GM12878 (cell line): ENCODE data around the gene RILPL2. TPM values are rescaled to one million over a fixed set of nuclear protein-coding genes. Genes with fewer than 3 reads are reported as not detected.

Experiments
- BHLHE40 ChIP-seq, 2 experiments: fragments of 450-650 bp in 1 of 2; IDR thresholded peaks; 2 replicates each; pipeline ENCODE4 v1.6.1; 2011 to 2017; ENCODE audit warnings: low read depth in 2 of 2, borderline replicate concordance in 1 of 2, improper control_type of control experiment in 1 of 2, low read length in 1 of 2, mild to moderate bottlenecking in 1 of 2
- HDAC6 ChIP-seq: fragments of 200-600 bp; sonication (generic); IDR thresholded peaks from one replicate; pipeline ENCODE4 v1.8.0; 2017; ENCODE audit warnings: antibody characterized with exemption; ENCODE audit not compliant: unreplicated experiment
- IRF4 ChIP-seq: IDR thresholded peaks from 2 replicates; pipeline ENCODE4 v1.6.1; 2011; ENCODE audit warnings: low read depth, low read length
- KLF5 ChIP-seq: fragments of 450-650 bp; IDR thresholded peaks from 2 replicates; pipeline ENCODE4 v1.6.1; 2014; ENCODE audit warnings: mild to moderate bottlenecking; ENCODE audit not compliant: partially characterized antibody
- MYB ChIP-seq: fragments of 150-350 bp; IDR thresholded peaks from 2 replicates; pipeline ENCODE4 v1.6.1; 2014; ENCODE audit warnings: mild to moderate bottlenecking, low read depth, low read length, borderline replicate concordance
- NFIC ChIP-seq: IDR thresholded peaks from 2 replicates; pipeline ENCODE4 v1.6.1; 2012; ENCODE audit warnings: low read depth, mild to moderate bottlenecking, inconsistent platforms, low read length, moderate library complexity
- NFYA ChIP-seq: IDR thresholded peaks from 2 replicates; pipeline ENCODE4 v1.6.1; 2011; ENCODE audit warnings: low read depth, mild to moderate bottlenecking, low read length, improper control_type of control experiment, borderline replicate concordance
- NR2F1 ChIP-seq: fragments of 450-650 bp; conservative IDR thresholded peaks from 2 replicates; pipeline ENCODE4 v1.6.1; 2017; ENCODE audit warnings: mild to moderate bottlenecking
- PBX3 ChIP-seq: IDR thresholded peaks from 2 replicates; pipeline ENCODE4 v1.6.1; 2011; ENCODE audit warnings: mild to moderate bottlenecking, low read depth, low read length, moderate library complexity; ENCODE audit not compliant: insufficient replicate concordance
- RAD51 ChIP-seq: fragments of 450-650 bp; IDR thresholded peaks from 2 replicates; pipeline ENCODE4 v1.6.1; 2016; ENCODE audit warnings: moderate library complexity, mild to moderate bottlenecking, inconsistent platforms
- RFX5 ChIP-seq: IDR thresholded peaks from 2 replicates; pipeline ENCODE4 v1.6.1; 2011; ENCODE audit warnings: low read depth, low read length, improper control_type of control experiment
- RUNX3 ChIP-seq: IDR thresholded peaks from 2 replicates; pipeline ENCODE4 v1.6.1; 2012; ENCODE audit warnings: low read length, inconsistent platforms
- SMAD5 ChIP-seq: IDR thresholded peaks from 2 replicates; pipeline ENCODE4 v1.6.1; 2016; ENCODE audit warnings: antibody characterized with exemption, low read depth
- STAT3 ChIP-seq: IDR thresholded peaks from 2 replicates; pipeline ENCODE4 v1.6.1; 2011; ENCODE audit warnings: low read depth, low read length, improper control_type of control experiment
- TAF1 ChIP-seq: IDR thresholded peaks from 2 replicates; pipeline ENCODE4 v1.6.1; 2011; ENCODE audit warnings: mild to moderate bottlenecking, low read depth, low read length, borderline replicate concordance
- TBL1XR1 ChIP-seq: IDR thresholded peaks from 2 replicates; pipeline ENCODE4 v1.6.1; 2012; ENCODE audit warnings: low read depth, low read length, improper control_type of control experiment
- TCF12 ChIP-seq: IDR thresholded peaks from 2 replicates; pipeline ENCODE4 v1.6.1; 2011; ENCODE audit warnings: low read depth, mild to moderate bottlenecking, low read length
- TCF3 ChIP-seq: IDR thresholded peaks from 2 replicates; pipeline ENCODE4 v1.6.1; 2012; ENCODE audit warnings: low read depth, mild to moderate bottlenecking, low read length, borderline replicate concordance; ENCODE audit not compliant: insufficient read depth
- ZBTB4 ChIP-seq: fragments of 450-650 bp; formaldehyde crosslinking; IDR thresholded peaks from 2 replicates; pipeline ENCODE4 v1.4.0; 2022; ENCODE audit warnings: mild to moderate bottlenecking, moderate library complexity
- ZNF622 ChIP-seq: fragments of 450-650 bp; IDR thresholded peaks from 2 replicates; pipeline ENCODE4 v1.6.1; 2017; ENCODE audit warnings: mild to moderate bottlenecking, inconsistent platforms
- polyA plus RNA-seq, 11 experiments: library from polyadenylated mRNA; depleted of rRNA in 4 of 11; unstranded in 6 of 11; stranded (reverse) in 5 of 11; fragments of >200 nt; fragmentation: Nextera tagmentation in 4 of 11; fragmentation: Illumina TruSeq in 1 of 11; extraction: Ambion mirVana in 4 of 11; extraction: Trizol in 1 of 11; gene quantifications; 1 replicate in 1 of 11; 2 replicates in 10 of 11; pipeline versions ENCODE4 v1.2.1 to v1.2.3, GENCODE V29; 2011 to 2016; ENCODE audit warnings: inconsistent platforms in 2 of 11, missing spikeins in 2 of 11, low read depth in 1 of 11
- total RNA-seq, 4 experiments: library from RNA; depleted of rRNA in 3 of 4; stranded (reverse); fragments of >200 nt in 3 of 4; fragmentation: Illumina TruSeq in 1 of 4; extraction: Trizol in 1 of 4; gene quantifications; 2 replicates each; pipeline versions ENCODE4 v1.2.1 to v1.2.3, GENCODE V29; 2013 to 2021
- TF ChIP-seq, protein P1 (sequence below): fragments of 150-350 bp; IDR thresholded peaks from 2 replicates; pipeline ENCODE4 v1.6.1; 2014; ENCODE audit warnings: mild to moderate bottlenecking, low read depth, low read length
- TF ChIP-seq, protein P2 (sequence below): IDR thresholded peaks from 2 replicates; pipeline ENCODE4 v1.6.1; 2011; ENCODE audit warnings: low read depth, low read length, improper control_type of control experiment, borderline replicate concordance
- TF ChIP-seq, protein P3 (sequence below): IDR thresholded peaks from 2 replicates; pipeline ENCODE4 v1.6.1; 2011; ENCODE audit warnings: borderline replicate concordance, low read depth, mild to moderate bottlenecking, moderate library complexity, mixed read lengths, low read length; ENCODE audit not compliant: insufficient read depth; ENCODE audit errors: extremely low read length

RILPL2 gene
- total and polyA plus RNA-seq, 10 of the 15 experiments (the other 5 are each of a cell fraction or from before 2014, with no cell fraction given) = 3.5 to 38.5 (median 19.7) TPM

DNA sequence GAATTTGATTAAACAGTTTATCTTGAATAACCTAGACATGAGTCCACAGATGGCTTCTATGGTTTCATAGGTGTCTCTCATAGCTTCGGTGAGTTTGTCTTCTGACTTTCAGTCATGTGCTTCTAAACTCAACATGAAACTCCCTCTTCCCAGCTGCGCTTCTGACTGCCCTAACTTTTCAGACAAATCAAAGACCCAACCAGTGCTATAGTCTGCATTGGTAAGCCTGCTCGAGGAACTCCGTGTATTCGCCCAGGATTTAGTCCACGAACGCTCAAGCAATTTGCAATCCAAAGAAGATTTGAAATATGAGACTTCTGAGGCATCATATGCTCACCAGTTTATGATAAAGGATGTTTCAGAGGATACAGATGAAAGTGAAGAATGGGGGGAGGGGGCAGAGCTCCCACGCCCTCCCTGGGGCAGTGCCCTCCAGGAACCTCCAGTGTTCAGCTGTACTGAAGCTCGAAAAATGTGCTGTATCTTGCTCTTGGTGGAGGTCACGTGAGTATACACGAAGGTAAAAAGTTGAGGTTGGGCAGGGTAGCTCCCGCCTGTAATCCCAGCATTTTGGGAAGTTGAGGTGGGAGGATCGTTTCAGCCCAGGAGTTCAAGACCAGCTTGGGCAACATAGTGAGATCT is 5.2 kb upstream of the RILPL2 start (continued):
- TF ChIP-seq RUNX3 (peak; percentile 17; the same call in 1 of the 2 replicates), MYB (no peak), NR2F1 (0 out of 2 replicates have a peak, but pooled peaks have one; percentile 18), STAT3 (no peak), TAF1 (0 out of 2 replicates have a peak, but pooled peaks have one; percentile 7), TBL1XR1 (no peak), TCF3 (peak; percentile 53; the same call in 1 of the 2 replicates), IRF4 (peak; percentile 44; the same call in 1 of the 2 replicates), NFIC (peak; percentile 66), PBX3 (no peak), ZBTB4 (CRISPR knock-in tag) (no peak), TCF12 (peak; percentile 63; the same call in 1 of the 2 replicates), BHLHE40 (IDR thresholded peaks at IDR 0.05; ENCODE audit: borderline replicate concordance in 1 of 2, low read depth in 2 of 2, low read length in 1 of 2) (peak; percentile 81 to 84), ZNF622 (no peak), NFYA (no peak), RFX5 (no peak), KLF5 (no peak), SMAD5 (no peak), RAD51 (peak; percentile 74; the same call in 1 of the 2 replicates), HDAC6 (no peak)
- TF ChIP-seq, protein P1, sequence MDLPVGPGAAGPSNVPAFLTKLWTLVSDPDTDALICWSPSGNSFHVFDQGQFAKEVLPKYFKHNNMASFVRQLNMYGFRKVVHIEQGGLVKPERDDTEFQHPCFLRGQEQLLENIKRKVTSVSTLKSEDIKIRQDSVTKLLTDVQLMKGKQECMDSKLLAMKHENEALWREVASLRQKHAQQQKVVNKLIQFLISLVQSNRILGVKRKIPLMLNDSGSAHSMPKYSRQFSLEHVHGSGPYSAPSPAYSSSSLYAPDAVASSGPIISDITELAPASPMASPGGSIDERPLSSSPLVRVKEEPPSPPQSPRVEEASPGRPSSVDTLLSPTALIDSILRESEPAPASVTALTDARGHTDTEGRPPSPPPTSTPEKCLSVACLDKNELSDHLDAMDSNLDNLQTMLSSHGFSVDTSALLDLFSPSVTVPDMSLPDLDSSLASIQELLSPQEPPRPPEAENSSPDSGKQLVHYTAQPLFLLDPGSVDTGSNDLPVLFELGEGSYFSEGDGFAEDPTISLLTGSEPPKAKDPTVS = no peak
- TF ChIP-seq, protein P2, sequence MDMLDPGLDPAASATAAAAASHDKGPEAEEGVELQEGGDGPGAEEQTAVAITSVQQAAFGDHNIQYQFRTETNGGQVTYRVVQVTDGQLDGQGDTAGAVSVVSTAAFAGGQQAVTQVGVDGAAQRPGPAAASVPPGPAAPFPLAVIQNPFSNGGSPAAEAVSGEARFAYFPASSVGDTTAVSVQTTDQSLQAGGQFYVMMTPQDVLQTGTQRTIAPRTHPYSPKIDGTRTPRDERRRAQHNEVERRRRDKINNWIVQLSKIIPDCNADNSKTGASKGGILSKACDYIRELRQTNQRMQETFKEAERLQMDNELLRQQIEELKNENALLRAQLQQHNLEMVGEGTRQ = peak; percentile 8; the same call in 1 of the 2 replicates
- TF ChIP-seq, protein P3, sequence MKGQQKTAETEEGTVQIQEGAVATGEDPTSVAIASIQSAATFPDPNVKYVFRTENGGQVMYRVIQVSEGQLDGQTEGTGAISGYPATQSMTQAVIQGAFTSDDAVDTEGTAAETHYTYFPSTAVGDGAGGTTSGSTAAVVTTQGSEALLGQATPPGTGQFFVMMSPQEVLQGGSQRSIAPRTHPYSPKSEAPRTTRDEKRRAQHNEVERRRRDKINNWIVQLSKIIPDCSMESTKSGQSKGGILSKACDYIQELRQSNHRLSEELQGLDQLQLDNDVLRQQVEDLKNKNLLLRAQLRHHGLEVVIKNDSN = peak; percentile 16
